Diencephalon (tissue), 1 donor: Measurements from ENCODE around the gene OR14A16. TPM values are rescaled to one million over a fixed set of nuclear protein-coding genes. Genes with fewer than 3 reads are reported as not detected.

ENCODE experiments used
- total RNA-seq: library from RNA; depleted of rRNA; stranded (reverse); fragments of >200 nt; gene quantifications from one replicate; pipeline ENCODE4 v1.2.3, GENCODE V29; 2014

Gene OR14A16
- total RNA-seq: not detected

GRCh38 chr1:247824023-247824422 lies at the start of gene OR14A16:
Gene OR14A16, minus strand, starts transcription at chr1:247824119. Its CDS starts 8,390 bp downstream, at chr1:247815729.

GRCh38 chr1:247857069-247857984 lies 33.4 kb upstream of the OR14A16 start, which contains the start of gene TRIM58:
Gene TRIM58, plus strand, starts transcription at chr1:247857187. Its CDS starts 60 bp downstream, at chr1:247857247.

GRCh38 chr1:247841796-247842195 lies 17.9 kb upstream of the OR14A16 start, which contains the start of gene OR11L1:
Gene OR11L1, minus strand, starts transcription at chr1:247841896. Its CDS starts 0 bp downstream, at chr1:247841896.

Other genes starting within 250 kb of the OR14A16 start
- not detected for gene OR2G2, start 235.8 kb downstream of the OR14A16 start, total RNA-seq
- gene OR2G3, start 218.5 kb downstream of the OR14A16 start, total RNA-seq: not detected
- gene OR13G1, start 144.4 kb downstream of the OR14A16 start, total RNA-seq: not detected
- not detected for gene OR6F1, start 107.5 kb downstream of the OR14A16 start, total RNA-seq
- gene OR14K1, start 85.5 kb downstream of the OR14A16 start, total RNA-seq: not detected
- gene OR14A2, start 76.0 kb downstream of the OR14A16 start, total RNA-seq: not detected
- not detected for gene OR1C1, start 63.6 kb downstream of the OR14A16 start, total RNA-seq
- gene OR11L1, start 17.8 kb upstream of the OR14A16 start, total RNA-seq: not detected
- 8.3 TPM for gene TRIM58, start 33.1 kb upstream of the OR14A16 start, total RNA-seq
- 6.0 TPM for gene OR2W3, start 71.5 kb upstream of the OR14A16 start, total RNA-seq
- gene OR2T8, start 96.1 kb upstream of the OR14A16 start, total RNA-seq: not detected
- gene OR2AJ1, start 100.8 kb upstream of the OR14A16 start, total RNA-seq: not detected
- 2.5 TPM for gene OR2L8, start 124.7 kb upstream of the OR14A16 start, total RNA-seq
- gene OR2AK2, start 141.1 kb upstream of the OR14A16 start, total RNA-seq: 2.1 TPM
- gene OR2L5, start 189.5 kb upstream of the OR14A16 start, total RNA-seq: 1.8 TPM
- gene OR2L2, start 206.0 kb upstream of the OR14A16 start, total RNA-seq: 0.92 TPM
- gene OR2L3, start 222.7 kb upstream of the OR14A16 start, total RNA-seq: 0.92 TPM